ENCODE results near the gene HOATZ. TPM values are rescaled to one million over a fixed set of nuclear protein-coding genes. Genes with fewer than 3 reads are reported as not detected.

Gene HOATZ
- total and polyA plus RNA-seq, 2 donors (not counting 1 experiment from before 2014, with no cell fraction given) = not detected

GRCh38 chr11:111513240-111513605 is 1.4 kb upstream of the HOATZ start:
- Histone ChIP-seq H3K9ac (ENCODE audit: insufficient read depth, low read length) (no peak overlapping the region), H4K20me1 (ENCODE audit: control insufficient read depth, extremely low read depth, insufficient read depth, low read length) (no peaks in the 10 kb centered on the region), H3K4me3 (replicated peaks in 1 of 4; ENCODE audit: control extremely low read depth in 1 of 4, insufficient read depth in 1 of 4, low read depth in 3 of 4, low read length in 4 of 4) (peak overlapping the region in 2 of 4 experiments; percentile 29 to 50), H3K9me3 (ENCODE audit: control insufficient read depth, insufficient read depth, low read depth, low read length) (no peaks in the 10 kb centered on the region), H3K79me2 (ENCODE audit: control insufficient read depth, insufficient read depth, low read length) (no peaks in the 10 kb centered on the region), H3K4me2 (ENCODE audit: extremely low read depth, insufficient read depth, low read length) (peak overlapping the region; percentile 78), H3K4me1 (ENCODE audit: control insufficient read depth, extremely low read depth, insufficient read depth, low read length) (no peaks in the 10 kb centered on the region), H3K27ac (ENCODE audit: insufficient read depth, low read length) (no peak overlapping the region), H2AFZ (ENCODE audit: low read length) (peak overlapping the region; percentile 77), H3K27me3 (ENCODE audit: control insufficient read depth, insufficient read depth, low read length) (no peaks in the 10 kb centered on the region), H3K36me3 (ENCODE audit: control insufficient read depth, insufficient read depth, low read length) (no peaks in the 10 kb centered on the region)
- DNase-seq (ENCODE audit: low read depth in 2 of 2) = no peak
- TF ChIP-seq, protein P1, sequence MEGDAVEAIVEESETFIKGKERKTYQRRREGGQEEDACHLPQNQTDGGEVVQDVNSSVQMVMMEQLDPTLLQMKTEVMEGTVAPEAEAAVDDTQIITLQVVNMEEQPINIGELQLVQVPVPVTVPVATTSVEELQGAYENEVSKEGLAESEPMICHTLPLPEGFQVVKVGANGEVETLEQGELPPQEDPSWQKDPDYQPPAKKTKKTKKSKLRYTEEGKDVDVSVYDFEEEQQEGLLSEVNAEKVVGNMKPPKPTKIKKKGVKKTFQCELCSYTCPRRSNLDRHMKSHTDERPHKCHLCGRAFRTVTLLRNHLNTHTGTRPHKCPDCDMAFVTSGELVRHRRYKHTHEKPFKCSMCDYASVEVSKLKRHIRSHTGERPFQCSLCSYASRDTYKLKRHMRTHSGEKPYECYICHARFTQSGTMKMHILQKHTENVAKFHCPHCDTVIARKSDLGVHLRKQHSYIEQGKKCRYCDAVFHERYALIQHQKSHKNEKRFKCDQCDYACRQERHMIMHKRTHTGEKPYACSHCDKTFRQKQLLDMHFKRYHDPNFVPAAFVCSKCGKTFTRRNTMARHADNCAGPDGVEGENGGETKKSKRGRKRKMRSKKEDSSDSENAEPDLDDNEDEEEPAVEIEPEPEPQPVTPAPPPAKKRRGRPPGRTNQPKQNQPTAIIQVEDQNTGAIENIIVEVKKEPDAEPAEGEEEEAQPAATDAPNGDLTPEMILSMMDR (conservative IDR thresholded peaks at IDR 0.05 in 1 of 2, IDR thresholded peaks at IDR 0.05 in 1 of 2; ENCODE audit: low read depth in 1 of 2, low read length in 2 of 2) = no peak
- TF ChIP-seq EZH2 (IDR thresholded peaks at IDR 0.05; ENCODE audit: low read length, missing control alignments) = no peak

DNA sequence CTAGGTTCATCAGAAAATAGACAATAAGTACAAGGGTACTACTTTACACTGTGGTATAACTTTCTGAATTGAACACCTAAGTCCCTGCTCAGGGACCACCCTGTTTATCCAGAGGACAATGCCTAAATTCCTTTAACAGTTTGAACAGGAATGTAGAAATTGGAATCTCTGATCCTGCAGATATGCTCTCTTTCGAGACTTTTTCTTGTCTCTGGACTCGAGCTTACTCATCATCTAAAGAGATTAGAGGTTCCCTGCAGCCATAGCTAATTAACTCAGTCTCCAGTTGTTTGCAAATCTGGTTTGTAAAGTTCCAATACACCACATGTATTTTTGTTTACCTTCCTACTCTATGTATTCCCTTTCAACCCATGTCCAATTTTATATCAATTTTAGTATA is 1.0 kb downstream of the HOATZ start:
- H3K79me2 ChIP-seq (ENCODE audit: control insufficient read depth, insufficient read depth, low read length) = no peaks in the 10 kb centered on the region
- H3K9me3 ChIP-seq (ENCODE audit: control insufficient read depth, insufficient read depth, low read depth, low read length) = no peaks in the 10 kb centered on the region
- no peaks in the 10 kb centered on the region for H3K36me3 ChIP-seq (ENCODE audit: control insufficient read depth, insufficient read depth, low read length)
- H3K9ac ChIP-seq (ENCODE audit: insufficient read depth, low read length) = no peak overlapping the region
- H3K4me3 ChIP-seq (replicated peaks in 1 of 4; ENCODE audit: control extremely low read depth in 1 of 4, insufficient read depth in 1 of 4, low read depth in 3 of 4, low read length in 4 of 4) = no peak overlapping the region
- no peaks in the 10 kb centered on the region for H3K27me3 ChIP-seq (ENCODE audit: control insufficient read depth, insufficient read depth, low read length)
- H3K4me2 ChIP-seq (ENCODE audit: extremely low read depth, insufficient read depth, low read length) = no peak overlapping the region
- H2AFZ ChIP-seq (ENCODE audit: low read length) = no peak overlapping the region
- no peaks in the 10 kb centered on the region for H3K4me1 ChIP-seq (ENCODE audit: control insufficient read depth, extremely low read depth, insufficient read depth, low read length)
- DNase-seq (ENCODE audit: low read depth in 2 of 2) = no peak
- H4K20me1 ChIP-seq (ENCODE audit: control insufficient read depth, extremely low read depth, insufficient read depth, low read length) = no peaks in the 10 kb centered on the region
- no peak for TF ChIP-seq EZH2 (IDR thresholded peaks at IDR 0.05; ENCODE audit: low read length, missing control alignments)
- TF ChIP-seq, protein P1 (conservative IDR thresholded peaks at IDR 0.05 in 1 of 2, IDR thresholded peaks at IDR 0.05 in 1 of 2; ENCODE audit: low read depth in 1 of 2, low read length in 2 of 2) = no peak
- no peak overlapping the region for H3K27ac ChIP-seq (ENCODE audit: insufficient read depth, low read length)

GRCh38 chr11:111518668-111519067 is 4.1 kb downstream of the HOATZ start:
- Histone ChIP-seq H3K79me2 (ENCODE audit: control insufficient read depth, insufficient read depth, low read length) (no peaks in the 10 kb centered on the region), H3K27ac (ENCODE audit: insufficient read depth, low read length) (no peak overlapping the region), H3K9me3 (ENCODE audit: control insufficient read depth, insufficient read depth, low read depth, low read length) (no peaks in the 10 kb centered on the region), H3K4me2 (ENCODE audit: extremely low read depth, insufficient read depth, low read length) (no peak overlapping the region), H3K4me1 (ENCODE audit: control insufficient read depth, extremely low read depth, insufficient read depth, low read length) (no peaks in the 10 kb centered on the region), H4K20me1 (ENCODE audit: control insufficient read depth, extremely low read depth, insufficient read depth, low read length) (no peaks in the 10 kb centered on the region), H3K9ac (ENCODE audit: insufficient read depth, low read length) (no peak overlapping the region), H2AFZ (ENCODE audit: low read length) (peak overlapping the region; percentile 7), H3K27me3 (ENCODE audit: control insufficient read depth, insufficient read depth, low read length) (no peaks in the 10 kb centered on the region), H3K4me3 (replicated peaks in 1 of 4; ENCODE audit: control extremely low read depth in 1 of 4, insufficient read depth in 1 of 4, low read depth in 3 of 4, low read length in 4 of 4) (no peak overlapping the region), H3K36me3 (ENCODE audit: control insufficient read depth, insufficient read depth, low read length) (no peaks in the 10 kb centered on the region)
- TF ChIP-seq, protein P1 (conservative IDR thresholded peaks at IDR 0.05 in 1 of 2, IDR thresholded peaks at IDR 0.05 in 1 of 2; ENCODE audit: low read depth in 1 of 2, low read length in 2 of 2) = no peak
- DNase-seq (ENCODE audit: low read depth in 2 of 2) = no peak

Measured in fibroblast of lung (primary cell).